Vagina (tissue), 2 donors: Measurements from ENCODE around the gene COBL. TPM values are rescaled to one million over a fixed set of nuclear protein-coding genes. Genes with fewer than 3 reads are reported as not detected.

Experiments
- DNase-seq, 2 donors: peaks; one replicate each; pipeline ENCODE4 v3.0.0-alpha.2; 2017; ENCODE audit errors: extremely low spot score in 2 of 2
- H3K27ac ChIP-seq: fragments of 200-600 bp; sonication (generic); one replicate; pipeline ENCODE4 v1.5.1; 2019
- H3K27me3 ChIP-seq: fragments of 200-600 bp; sonication (generic); one replicate; pipeline ENCODE4 v1.5.1; 2019
- H3K36me3 ChIP-seq, 2 donors: fragments of 200-600 bp; sonication (generic); one replicate each; pipeline ENCODE4 v1.5.1; 2017 to 2019
- H3K4me1 ChIP-seq: fragments of 200-600 bp; sonication (generic); one replicate; pipeline ENCODE4 v1.5.1; 2019
- H3K4me3 ChIP-seq, 2 donors: fragments of 200-600 bp; sonication (generic); 1 replicate in 1 of 2; 2 replicates in 1 of 2; pipeline ENCODE4 v1.5.1; 2016 to 2019
- H3K9me3 ChIP-seq: fragments of 200-600 bp; sonication (generic); one replicate; pipeline ENCODE4 v1.5.1; 2019
- CTCF ChIP-seq, 3 experiments: fragments of 450-650 bp in 2 of 3; fragments of 200-600 bp in 1 of 3; sonication (generic) in 1 of 3; IDR thresholded peaks; one replicate each; pipeline ENCODE4 v1.5.1; 2017 to 2019; ENCODE audit warnings: antibody characterized with exemption in 3 of 3, mild to moderate bottlenecking in 2 of 3, moderate library complexity in 2 of 3
- POLR2A ChIP-seq, 2 donors: fragments of 450-650 bp; IDR thresholded peaks; one replicate each; pipeline ENCODE4 v1.6.1; 2017; ENCODE audit warnings: antibody characterized with exemption in 2 of 2, mild to moderate bottlenecking in 2 of 2, moderate library complexity in 2 of 2
- POLR2AphosphoS5 ChIP-seq, 2 donors: sonication (generic); formaldehyde crosslinking; IDR thresholded peaks; one replicate each; pipeline ENCODE4 v1.9.0; 2017; ENCODE audit warnings: antibody characterized with exemption in 2 of 2, mild to moderate bottlenecking in 2 of 2, low read depth in 1 of 2; ENCODE audit not compliant: insufficient read depth in 1 of 2
- intact Hi-C: fragments of 100-400 bp; cut with DNase I; formaldehyde crosslinking; loops from one replicate; pipeline ENCODE4 v1.15.1; 2023
- total RNA-seq: library from RNA; depleted of rRNA; stranded (reverse); fragments of >200 nt; gene quantifications from one replicate; pipeline ENCODE4 v1.2.3, GENCODE V29; 2016

The COBL gene
- total RNA-seq, 1 donor from 2014 or later, result 9.3 TPM

- H3K27ac ChIP-seq, result no peak overlapping the region
- intact Hi-C loops, result loop anchor here (10.0 kb wide), 1 partner anchor 591 kb away; no protein-coding TSS in a partner anchor
- no peak for DNase-seq
- no peak overlapping the region for H3K4me3 ChIP-seq
- no peaks in the 10 kb centered on the region for H3K27me3 ChIP-seq
- H3K36me3 ChIP-seq, result no peaks in the 10 kb centered on the region
- no peaks in the 10 kb centered on the region for H3K9me3 ChIP-seq
- no peak for TF ChIP-seq CTCF (IDR thresholded peaks at IDR 0.05)
- TF ChIP-seq POLR2A (IDR thresholded peaks at IDR 0.05), result no peak
- no peak for TF ChIP-seq POLR2AphosphoS5 (IDR thresholded peaks at IDR 0.05; ENCODE audit: insufficient read depth in 1 of 2, low read depth in 1 of 2)
- H3K4me1 ChIP-seq, result no peaks in the 10 kb centered on the region
Observed at GRCh38 chr7:51065766-51066165, 250.8 kb downstream of the COBL start.

GRCh38 chr7:51064688-51065087 is 251.9 kb downstream of the COBL start:
- Histone ChIP-seq H3K9me3 (no peaks in the 10 kb centered on the region), H3K4me1 (no peaks in the 10 kb centered on the region), H3K27me3 (no peaks in the 10 kb centered on the region), H3K4me3 (no peak overlapping the region), H3K27ac (no peak overlapping the region), H3K36me3 (no peaks in the 10 kb centered on the region)
- intact Hi-C loops, result loop anchor here (10.0 kb wide), 1 partner anchor 590 kb away; no protein-coding TSS in a partner anchor
- TF ChIP-seq CTCF (IDR thresholded peaks at IDR 0.05) (no peak), POLR2A (IDR thresholded peaks at IDR 0.05) (no peak), POLR2AphosphoS5 (IDR thresholded peaks at IDR 0.05; ENCODE audit: insufficient read depth in 1 of 2, low read depth in 1 of 2) (no peak)
- DNase-seq, result no peak

GRCh38 chr7:51062222-51062987 is 254.2 kb downstream of the COBL start:
- Histone ChIP-seq H3K27me3 (no peaks in the 10 kb centered on the region), H3K9me3 (no peaks in the 10 kb centered on the region), H3K27ac (no peak overlapping the region), H3K4me1 (no peaks in the 10 kb centered on the region), H3K36me3 (no peaks in the 10 kb centered on the region), H3K4me3 (no peak overlapping the region)
- TF ChIP-seq POLR2A (IDR thresholded peaks at IDR 0.05) (no peak), CTCF (IDR thresholded peaks at IDR 0.05) (no peak), POLR2AphosphoS5 (IDR thresholded peaks at IDR 0.05; ENCODE audit: insufficient read depth in 1 of 2, low read depth in 1 of 2) (no peak)
- intact Hi-C loops, result loop anchor here (10.0 kb wide), 1 partner anchor 588 kb away; no protein-coding TSS in a partner anchor
- no peak for DNase-seq

GRCh38 chr7:51060536-51060935 is 256.1 kb downstream of the COBL start:
- no peaks in the 10 kb centered on the region for H3K4me1 ChIP-seq
- H3K27me3 ChIP-seq, result no peaks in the 10 kb centered on the region
- H3K36me3 ChIP-seq, result no peaks in the 10 kb centered on the region
- no peaks in the 10 kb centered on the region for H3K9me3 ChIP-seq
- intact Hi-C loops, result loop anchor here (10.0 kb wide), 1 partner anchor 586 kb away; no protein-coding TSS in a partner anchor
- no peak overlapping the region for H3K27ac ChIP-seq
- H3K4me3 ChIP-seq, result no peak overlapping the region
- DNase-seq, result no peak
- no peak for TF ChIP-seq CTCF (IDR thresholded peaks at IDR 0.05)
- no peak for TF ChIP-seq POLR2AphosphoS5 (IDR thresholded peaks at IDR 0.05; ENCODE audit: insufficient read depth in 1 of 2, low read depth in 1 of 2)
- TF ChIP-seq POLR2A (IDR thresholded peaks at IDR 0.05), result no peak
